NCI-H446 (cell line): ENCODE data around the gene TCF12.

ENCODE experiments used
- DNase-seq, 2 experiments: peaks; one replicate each; lab custom pipeline; 2025; lab: John Stamatoyannopoulos, UW

The TCF12 gene

GRCh38 chr15:57253082-57253481, 334.6 kb downstream of the TCF12 start:
- DNase-seq, result no peak

- DNase-seq, result no peak
Measured at GRCh38 chr15:57253500-57253899, 335.1 kb downstream of the TCF12 start.

GRCh38 chr15:57255751-57256341, 337.4 kb downstream of the TCF12 start:
- DNase-seq, result no peak

GRCh38 chr15:57256939-57257338, 338.5 kb downstream of the TCF12 start:
- no peak for DNase-seq

GRCh38 chr15:57259568-57260040, 341.2 kb downstream of the TCF12 start:
- DNase-seq, result no peak

- DNase-seq, result no peak
Measured at GRCh38 chr15:57263520-57263919, 345.1 kb downstream of the TCF12 start.

- no peak for DNase-seq
Measured at GRCh38 chr15:57272771-57273357, 354.4 kb downstream of the TCF12 start.

- no peak for DNase-seq
Measured at GRCh38 chr15:57273402-57273801, 355.0 kb downstream of the TCF12 start.

GRCh38 chr15:57278439-57278838, 360.0 kb downstream of the TCF12 start:
- no peak for DNase-seq

GRCh38 chr15:57280464-57280863, 362.0 kb downstream of the TCF12 start:
- no peak for DNase-seq

GRCh38 chr15:57281321-57281720, 362.9 kb downstream of the TCF12 start:
- no peak for DNase-seq

- DNase-seq, result no peak
Measured at GRCh38 chr15:57282686-57283085, 364.2 kb downstream of the TCF12 start.

GRCh38 chr15:57283774-57284503, 365.5 kb downstream of the TCF12 start:
- DNase-seq, result no peak

GRCh38 chr15:57284535-57284934, 366.1 kb downstream of the TCF12 start:
- no peak for DNase-seq

- no peak for DNase-seq
Measured at GRCh38 chr15:57285386-57285785, 366.9 kb downstream of the TCF12 start.

- no peak for DNase-seq
Measured at GRCh38 chr15:57286446-57287122, 368.1 kb downstream of the TCF12 start.

- no peak for DNase-seq
Measured at GRCh38 chr15:57287123-57287521, 368.7 kb downstream of the TCF12 start.

- DNase-seq, result no peak
Measured at GRCh38 chr15:57288926-57289580, 370.6 kb downstream of the TCF12 start.

GRCh38 chr15:57290187-57290586, 371.7 kb downstream of the TCF12 start:
- no peak for DNase-seq

- DNase-seq, result no peak
Measured at GRCh38 chr15:57290826-57291225, 372.4 kb downstream of the TCF12 start.

GRCh38 chr15:57296473-57297162, 378.2 kb downstream of the TCF12 start:
- DNase-seq, result no peak

GRCh38 chr15:57297163-57297593, 378.7 kb downstream of the TCF12 start:
- no peak for DNase-seq
